GM21786 (cell line): ENCODE results near the gene NADSYN1.

Source experiments
- ATAC-seq: cut with Tn5 transposase; IDR thresholded peaks from one replicate; pipeline ENCODE4 v1.9.1; 2021; ENCODE audit not compliant: unreplicated experiment

NADSYN1 gene

DNA sequence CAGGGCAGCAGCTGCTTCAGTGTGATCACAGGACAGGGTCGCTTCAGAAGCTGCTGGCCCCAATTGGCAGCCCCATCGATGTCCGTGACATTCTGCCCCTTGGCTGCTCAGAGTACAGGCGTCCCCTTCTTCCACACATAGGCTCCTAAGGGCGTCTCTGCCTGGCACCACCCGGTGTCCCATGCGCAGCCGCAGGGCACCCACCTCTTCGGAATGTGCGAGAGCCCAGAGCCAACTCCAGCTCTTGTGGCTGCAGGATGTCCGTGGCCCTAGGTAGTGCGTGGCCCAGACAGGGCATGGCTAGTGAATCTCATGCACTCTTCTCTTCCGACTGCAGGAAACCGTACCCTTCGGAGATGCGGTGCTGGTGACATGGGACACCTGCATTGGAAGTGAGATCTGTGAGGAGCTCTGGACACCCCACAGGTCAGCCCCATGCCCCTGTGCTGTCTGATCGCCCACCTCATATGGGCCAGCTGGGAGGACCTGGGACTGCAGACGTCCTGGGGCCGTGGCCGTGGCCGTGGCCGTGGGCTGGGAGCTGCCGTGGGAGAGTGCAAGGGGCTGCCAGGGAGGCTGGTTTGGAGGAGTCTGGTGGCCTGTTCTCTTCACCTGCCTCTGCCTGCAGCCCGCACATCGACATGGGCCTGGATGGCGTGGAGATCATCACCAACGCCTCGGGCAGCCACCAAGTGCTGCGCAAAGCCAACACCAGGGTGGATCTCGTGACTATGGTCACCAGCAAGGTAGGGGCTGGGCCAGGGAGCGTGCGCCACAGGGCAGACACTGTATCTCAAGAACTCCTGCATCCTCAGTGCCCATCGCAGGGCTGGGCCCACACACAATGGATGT is 20.2 kb downstream of the NADSYN1 start:
- no peak for ATAC-seq

DNA sequence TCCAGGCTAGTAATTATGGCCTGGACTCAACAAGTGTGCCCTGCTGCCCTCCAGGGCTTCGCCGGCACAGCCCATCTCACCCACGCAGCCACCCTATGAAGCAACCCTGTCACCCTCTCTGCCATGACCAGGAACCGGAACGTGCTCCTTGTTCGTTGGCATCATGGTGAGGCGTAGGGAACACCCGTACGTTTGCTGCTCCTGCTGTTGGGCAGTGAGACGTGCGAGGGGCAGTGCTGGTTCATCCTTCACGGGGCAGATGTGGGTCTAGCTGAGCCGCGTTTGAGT is 20.7 kb downstream of the NADSYN1 start:
- ATAC-seq, result no peak

DNA sequence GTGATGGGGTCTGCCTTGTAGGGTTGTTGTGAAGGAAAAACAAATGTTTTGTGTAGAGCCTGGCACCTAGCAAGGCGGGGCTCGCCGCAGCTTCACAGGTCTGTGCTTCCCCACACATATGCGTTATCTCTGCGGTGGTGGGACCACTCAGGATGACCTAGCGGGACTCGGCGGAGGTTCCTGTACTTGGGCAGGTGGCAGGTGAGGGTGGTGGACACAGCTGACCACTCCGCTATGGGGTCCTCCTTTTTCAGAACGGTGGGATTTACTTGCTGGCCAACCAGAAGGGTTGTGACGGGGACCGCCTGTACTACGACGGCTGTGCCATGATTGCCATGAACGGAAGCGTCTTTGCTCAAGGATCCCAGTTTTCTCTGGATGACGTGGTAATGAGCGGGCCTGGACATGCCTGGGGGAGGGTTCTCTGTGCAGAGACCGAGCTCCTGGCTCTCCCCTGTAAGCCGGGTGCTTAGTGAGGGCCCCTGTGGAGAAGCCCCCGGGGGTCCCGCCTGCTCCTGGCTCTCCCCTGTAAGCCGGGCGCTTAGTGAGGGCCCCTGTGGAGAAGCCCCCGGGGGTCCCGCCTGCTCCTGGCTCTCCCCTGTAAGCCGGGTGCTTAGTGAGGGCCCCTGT is 21.3 kb downstream of the NADSYN1 start:
- no peak for ATAC-seq

DNA sequence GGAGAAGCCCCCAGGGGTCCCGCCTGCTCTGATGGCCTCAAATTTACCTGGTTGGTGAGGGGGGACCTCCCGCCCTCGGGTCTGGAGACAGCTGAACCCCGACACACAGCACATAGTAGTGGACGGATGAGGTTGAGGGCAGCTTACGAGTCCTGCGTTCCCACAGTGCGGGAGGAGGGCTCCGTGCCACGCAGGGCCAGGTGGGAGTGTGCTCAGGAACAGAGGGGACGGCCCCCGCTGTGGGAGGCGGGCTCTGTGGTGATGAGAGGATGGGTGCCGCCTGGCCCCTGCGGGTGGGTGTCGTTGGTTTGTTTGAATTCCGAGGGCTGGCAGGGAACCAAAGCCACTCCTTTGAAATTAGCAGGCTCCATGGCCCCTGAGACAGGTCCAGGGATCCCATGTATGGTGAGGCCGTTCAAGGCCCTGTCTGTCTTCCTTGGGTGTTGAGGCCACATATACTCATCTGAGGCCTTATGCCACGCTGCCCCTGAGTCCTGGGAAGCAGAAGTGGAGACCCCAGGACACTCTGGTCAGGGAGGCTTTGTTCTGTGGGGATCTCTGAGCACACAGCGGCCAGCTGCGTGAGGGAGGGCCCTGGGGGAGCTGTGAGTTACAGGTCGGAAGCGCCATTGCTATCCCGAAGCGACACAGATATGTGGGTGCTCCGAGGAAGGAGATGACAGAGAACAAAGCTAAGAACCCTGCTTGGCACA is 21.9 kb downstream of the NADSYN1 start:
- ATAC-seq, result no peak

DNA sequence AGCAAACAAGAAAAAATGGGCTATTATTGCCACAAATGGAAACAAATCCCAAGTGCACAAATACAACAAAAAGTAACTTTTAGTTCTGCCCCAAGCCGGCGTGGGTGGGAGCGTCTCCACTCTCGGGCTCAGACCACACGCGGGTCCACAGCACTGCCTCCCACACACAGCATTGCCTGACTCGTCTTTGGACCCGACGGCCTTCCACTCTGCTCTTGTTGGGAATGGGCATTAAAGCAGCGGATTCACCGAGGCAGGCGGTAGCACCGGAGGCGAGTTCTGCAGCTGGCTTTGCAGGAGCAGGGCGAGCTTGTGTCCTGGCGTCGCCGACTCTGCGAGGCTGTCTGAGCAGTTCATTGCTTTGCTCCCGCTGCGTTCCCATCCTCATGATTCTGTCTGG is 23.0 kb downstream of the NADSYN1 start:
- ATAC-seq, result no peak

DNA sequence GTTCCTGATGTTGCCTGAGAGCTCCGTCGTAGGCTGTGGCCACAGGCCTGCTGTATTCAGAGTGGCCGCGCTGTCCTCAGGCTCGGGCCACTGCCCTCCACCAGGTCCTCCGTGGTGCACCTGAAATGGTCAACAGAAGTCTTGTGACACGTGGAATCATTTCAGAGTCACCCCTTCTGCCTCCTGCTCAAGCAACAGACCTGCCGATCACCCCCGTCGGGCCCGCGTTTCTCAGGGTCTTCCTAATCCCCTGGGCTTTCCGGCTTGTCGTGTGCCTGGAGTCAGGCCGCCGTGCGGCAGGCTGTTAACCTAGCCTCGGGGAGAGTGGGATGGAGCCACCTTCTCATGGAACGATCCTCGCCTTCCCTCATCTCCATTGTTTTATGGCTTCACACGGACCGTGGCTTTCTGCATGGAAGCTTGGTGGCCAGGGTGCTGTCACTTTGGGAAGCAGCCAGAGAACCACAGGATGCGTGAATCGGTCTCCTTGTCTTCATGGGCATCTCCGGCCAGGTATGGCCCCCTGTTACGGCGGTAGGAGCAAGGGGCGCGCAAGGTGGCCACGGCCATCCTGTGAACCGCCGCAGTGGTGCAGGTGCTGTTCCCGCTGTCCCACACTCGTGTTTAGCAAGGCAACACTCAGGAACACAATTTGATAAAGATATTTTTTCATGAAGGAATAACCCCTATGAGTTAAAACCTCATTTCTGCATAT is 24.1 kb downstream of the NADSYN1 start:
- no peak for ATAC-seq

DNA sequence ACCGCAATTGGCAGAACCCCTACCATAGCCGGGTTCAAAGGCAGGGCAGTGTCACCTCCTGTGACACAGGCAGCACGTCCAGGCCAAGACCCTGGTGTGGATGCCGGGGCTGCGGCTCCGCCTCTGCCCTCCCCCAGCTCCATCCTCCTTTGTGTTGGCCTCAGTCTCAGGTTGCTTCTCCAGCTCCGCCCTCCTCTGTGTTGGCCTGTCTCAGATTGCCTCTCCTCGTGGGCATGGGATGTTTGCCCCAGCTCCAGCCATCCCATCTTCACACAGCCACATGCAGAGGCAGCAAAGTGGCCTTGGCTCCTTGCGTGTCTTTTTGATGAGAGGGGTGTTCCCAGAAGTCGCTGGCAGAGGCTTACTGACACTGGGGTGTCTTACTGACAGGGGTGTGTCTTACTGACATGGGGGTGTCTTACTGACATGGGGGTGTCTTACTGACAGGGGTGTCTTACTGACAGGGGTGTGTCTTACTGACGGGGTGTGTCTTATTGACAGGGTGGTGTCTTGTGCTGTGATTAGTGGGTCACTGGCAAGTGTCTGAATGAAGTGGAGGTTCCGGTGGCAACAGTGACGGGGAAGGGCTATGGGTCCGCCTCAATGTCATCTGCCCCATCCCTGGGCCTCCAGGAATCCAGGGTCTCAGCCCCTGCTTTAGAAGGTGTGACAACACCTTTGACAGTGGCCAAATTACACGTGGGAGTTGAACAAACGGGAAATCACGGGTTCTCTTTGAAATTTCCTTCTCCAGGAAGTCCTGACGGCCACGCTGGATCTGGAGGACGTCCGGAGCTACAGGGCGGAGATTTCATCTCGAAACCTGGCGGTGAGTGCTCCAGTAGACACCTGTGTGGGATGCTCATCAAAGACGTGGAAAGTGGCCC is 24.9 kb downstream of the NADSYN1 start:
- ATAC-seq, result no peak

DNA sequence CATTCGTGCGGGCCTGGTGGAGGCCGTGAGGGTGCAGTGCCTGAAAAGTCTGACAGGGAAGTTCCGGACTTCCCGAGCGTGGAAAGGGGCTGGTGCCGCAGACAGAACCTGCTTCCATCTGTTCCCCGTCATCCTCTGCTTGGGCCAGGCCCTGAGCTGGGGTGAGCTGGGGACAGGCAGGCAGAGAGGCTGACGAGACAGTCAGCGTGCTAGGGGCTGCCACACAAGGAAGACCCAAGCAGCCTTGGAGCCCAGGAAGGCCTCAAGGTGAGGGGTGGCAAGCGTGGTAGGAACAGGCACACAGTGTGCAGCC is 25.5 kb downstream of the NADSYN1 start:
- no peak for ATAC-seq

DNA sequence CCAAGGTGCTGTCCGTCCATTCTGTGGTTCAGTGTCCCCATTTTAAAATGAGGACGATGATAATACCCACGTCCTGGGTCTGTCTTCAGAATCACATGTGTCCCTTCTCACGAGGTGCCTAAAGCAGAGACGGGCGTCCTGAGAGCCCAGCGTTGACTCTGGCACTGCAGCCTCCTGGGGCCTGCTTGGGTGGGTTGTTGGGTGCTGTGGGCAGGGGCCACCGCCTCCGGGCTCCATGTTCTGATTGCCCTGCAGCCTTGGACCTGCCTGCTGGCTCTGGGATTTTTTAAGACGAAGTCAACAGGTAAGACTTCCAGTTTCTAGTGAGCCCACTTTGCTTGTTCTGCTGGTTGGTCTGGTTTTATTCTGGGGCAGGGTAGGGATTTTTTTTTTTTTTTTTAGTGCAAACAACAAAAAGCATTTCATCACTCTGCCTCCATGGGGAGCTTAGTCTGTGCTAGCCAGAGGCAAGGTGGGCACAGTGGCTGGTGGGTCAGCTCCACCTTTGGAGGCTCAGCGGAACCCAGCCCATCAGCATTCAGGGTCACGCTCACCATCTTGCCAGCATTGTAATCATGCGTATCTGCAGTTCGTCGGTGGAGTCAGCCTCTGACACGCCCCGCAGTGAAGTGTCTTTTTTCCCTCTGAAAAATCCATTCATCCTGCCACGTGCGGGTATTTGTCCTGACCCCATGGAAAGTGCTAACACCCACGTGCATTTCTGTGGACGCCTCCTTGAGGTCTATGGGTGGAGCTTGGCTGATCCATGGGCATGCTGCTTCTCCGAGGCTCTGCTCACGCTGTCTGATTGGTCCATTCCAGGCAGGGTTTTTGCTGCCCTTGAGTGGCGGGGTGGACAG is 28.3 kb downstream of the NADSYN1 start:
- no peak for ATAC-seq

DNA sequence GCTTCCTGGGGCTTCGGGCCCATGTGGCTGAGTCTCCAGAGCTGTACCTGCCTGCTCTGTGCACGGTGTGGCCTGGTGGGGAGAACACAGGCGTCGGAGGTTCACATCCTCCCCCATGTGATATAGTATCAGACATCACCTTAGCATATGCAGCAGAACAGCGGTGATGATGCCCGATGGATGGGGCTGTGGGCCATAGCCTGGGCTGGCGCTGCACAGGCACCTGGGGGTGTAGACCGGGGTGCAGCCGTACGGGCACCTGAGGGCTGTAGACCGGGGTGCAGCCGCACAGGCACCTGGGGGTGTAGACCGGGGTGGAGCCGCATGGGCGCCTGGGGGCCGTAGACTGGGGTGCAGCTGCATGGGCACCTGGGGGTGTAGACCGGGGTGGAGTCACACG is 29.2 kb downstream of the NADSYN1 start:
- ATAC-seq, result no peak

DNA sequence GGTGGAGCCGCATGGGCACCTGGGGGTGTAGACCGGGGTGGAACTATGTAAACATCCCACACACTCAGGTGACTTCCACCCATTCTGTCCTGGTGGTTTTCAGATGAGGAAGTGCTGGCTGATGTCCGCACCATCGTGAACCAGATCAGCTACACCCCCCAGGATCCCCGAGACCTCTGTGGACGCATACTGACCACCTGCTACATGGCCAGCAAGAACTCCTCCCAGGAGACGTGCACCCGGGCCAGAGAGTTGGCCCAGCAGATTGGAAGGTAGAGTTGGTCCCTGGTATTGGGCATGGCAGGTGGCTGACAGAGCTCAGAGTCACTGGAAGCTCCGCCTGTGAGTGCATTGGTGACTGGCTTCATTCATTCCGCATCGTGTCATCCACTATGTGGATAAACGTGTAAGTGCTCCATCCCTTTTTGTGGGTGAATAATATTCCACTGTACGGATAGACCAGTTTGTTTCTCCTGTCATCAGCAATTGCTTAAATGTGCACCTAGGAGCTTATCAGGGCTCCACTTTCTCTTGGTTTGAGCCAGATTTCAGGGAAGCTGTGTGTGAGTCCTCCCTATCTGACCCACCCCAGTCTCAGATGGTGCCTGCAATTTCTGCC is 29.9 kb downstream of the NADSYN1 start:
- no peak for ATAC-seq

DNA sequence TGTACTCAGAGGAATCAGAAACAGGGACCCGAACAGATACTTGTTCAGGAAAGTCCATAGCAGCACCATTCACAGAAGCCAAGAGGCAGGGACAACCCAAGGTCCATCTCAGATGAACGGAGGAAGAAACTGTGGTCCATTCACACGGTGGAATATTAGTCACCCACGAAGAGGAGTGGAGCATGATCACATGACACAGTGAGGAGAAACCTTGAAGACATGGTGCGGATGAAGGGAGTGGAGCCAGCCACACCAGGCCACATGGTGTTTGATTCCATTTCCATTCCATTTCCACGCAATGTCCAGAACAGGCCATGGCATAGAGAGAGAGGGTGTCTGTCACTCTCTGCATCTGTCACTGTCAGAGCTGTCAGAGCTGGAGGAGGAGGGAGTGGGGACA is 30.7 kb downstream of the NADSYN1 start:
- no peak for ATAC-seq

DNA sequence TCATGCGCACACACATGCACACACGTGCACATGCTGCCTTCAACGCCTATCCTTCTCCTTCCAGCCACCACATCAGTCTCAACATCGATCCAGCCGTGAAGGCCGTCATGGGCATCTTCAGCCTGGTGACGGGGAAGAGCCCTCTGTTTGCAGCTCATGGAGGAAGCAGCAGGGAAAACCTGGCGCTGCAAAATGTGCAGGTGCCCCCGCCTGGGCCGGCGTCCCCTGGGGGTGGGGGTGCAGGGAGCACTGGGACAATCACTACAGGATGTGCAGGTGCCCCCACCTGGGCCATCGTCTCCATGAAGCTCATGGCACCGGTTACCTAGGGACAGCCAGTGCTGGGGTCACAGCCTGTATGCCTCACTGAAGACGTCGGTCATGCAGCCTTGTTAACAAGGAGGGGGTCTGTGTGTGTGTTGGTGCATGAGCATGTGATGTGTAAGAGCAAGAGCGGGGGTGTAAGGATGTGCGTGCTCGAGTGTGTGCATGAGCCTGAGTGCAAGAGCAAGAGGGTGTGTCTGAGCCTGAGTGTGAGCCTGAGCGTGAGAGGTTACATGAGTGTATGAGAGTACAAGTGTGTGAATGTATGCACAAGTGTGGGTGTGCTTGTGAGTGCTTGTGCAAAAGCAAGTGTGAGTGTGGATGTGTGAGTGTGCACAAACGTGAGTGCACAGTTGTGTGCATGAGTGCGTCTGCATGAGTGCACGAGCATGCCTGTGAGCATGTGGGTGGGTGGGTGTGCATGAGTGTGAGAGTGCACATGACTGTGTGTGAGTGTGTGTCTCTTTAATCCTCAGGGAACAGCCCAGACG is 31.5 kb downstream of the NADSYN1 start:
- no peak for ATAC-seq

DNA sequence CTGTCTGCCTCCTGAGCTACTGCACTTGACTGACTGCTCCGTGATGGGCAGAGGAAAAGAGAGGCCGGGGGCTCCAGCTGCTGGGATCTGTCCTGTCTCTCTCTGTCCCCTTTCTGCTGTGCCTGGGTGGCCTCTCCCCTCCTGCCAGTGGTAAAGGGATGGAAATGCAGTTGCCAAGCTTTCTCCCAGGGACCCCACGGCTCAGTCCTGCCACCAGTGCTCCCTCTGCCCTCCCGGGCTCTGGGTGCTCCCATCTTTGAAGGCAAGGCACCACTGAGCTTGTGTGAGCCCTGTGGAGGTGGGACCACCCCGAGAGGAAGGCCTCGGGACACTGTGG is 32.0 kb downstream of the NADSYN1 start:
- no peak for ATAC-seq

DNA sequence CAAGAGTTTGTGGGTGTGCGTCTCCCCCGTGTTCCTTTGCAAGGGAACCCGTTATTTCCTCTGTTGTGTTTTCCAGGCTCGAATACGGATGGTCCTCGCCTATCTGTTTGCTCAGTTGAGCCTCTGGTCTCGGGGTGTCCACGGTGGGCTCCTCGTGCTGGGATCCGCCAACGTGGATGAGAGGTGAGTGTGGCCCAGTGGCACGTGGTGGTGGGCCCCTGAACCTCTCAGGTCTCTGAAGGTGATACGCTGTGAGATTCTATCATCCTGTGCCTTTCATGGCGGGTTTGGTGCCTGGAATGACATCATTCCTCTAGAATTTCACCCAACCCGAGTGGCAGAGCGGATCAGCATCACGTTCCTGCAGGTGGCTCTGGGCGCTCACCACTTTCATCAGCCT is 32.5 kb downstream of the NADSYN1 start:
- no peak for ATAC-seq

DNA sequence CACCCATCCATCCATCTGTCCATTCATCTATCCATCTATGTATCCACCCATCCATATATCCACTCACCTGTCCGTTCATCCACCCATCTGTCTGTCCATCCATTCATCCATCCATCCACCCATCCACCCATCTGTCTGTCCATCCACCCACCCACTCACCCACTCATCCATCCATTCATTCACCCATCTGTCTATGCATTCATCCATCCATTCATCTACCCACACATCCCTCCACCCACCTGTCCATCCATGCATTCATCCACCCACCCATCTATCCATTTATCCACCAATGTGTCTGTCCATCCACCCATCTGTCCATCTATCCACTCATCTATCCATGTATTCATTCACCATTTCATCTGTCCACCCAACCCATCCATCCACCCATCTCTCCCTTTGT is 33.3 kb downstream of the NADSYN1 start:
- ATAC-seq, result no peak

DNA sequence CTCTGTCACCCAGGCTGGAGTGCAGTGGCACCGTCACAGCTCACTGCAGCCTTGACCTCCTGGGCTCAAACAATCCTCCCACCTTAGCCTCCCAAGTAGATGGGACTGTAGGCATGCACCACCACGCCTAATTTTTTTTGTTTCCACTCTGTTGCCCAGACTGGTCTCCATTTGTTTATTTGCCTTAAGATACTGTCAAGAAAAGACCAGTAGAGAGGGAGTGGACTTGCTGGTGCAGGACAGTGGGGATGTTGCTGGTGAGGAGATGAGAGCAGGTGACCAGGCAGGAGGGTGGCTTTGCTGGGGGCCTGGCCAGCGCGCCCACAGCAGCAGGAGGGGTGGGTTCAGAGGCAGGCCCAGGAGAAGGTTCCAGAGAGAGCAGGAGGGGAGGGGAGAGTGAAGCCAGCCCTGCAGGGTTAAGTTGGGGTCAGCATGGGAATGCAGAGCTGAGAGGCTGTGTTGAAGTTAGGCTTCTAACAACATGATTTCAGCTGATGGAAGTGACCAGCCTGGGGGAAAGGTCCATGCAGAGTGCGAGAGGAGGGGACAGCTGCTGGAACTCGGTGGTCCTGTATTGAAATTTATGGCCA is 35.8 kb downstream of the NADSYN1 start:
- no peak for ATAC-seq

DNA sequence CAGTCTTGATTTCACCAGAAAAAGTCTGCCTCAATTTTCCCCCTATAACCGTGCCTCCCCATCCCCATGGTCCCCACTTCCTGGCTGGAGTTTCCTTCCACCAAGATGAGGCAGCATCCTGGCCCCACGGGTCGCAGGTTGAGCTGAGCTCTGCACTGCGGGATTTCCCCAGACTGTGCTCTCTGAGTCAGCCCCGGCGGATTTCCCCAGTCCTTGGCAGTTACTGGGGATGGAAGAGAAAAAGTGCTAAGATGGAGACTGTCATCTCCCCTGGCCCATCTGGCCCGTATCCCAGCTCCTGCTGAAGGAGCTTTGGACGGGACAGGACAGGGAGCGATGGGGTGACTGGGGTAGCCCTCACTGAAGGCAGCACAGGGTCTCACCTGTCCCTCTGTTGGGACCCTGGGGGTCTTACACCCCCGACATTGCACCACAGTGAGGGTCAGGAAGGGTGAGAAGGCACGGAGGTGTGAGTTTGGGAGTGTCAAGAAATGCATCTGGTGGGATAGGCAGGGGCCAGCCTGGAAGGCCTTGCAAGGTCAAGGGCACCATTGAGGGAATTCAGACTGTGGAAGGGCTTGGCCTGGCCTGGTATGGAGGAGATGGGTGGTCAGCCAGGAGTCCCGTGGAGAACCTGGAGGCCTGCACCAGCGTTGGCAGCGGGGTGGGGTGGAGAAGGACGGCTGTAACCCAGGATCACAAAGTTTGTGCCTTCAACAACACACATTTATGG is 36.5 kb downstream of the NADSYN1 start:
- ATAC-seq, result peak; percentile 47
